ENCODE data around the gene FTO. TPM values are rescaled to one million over a fixed set of nuclear protein-coding genes. Genes with fewer than 3 reads are reported as not detected.

Gene FTO
- total RNA-seq, 4 donors from 2014 or later = 64.4 to 116 (median 71.3) TPM

DNA sequence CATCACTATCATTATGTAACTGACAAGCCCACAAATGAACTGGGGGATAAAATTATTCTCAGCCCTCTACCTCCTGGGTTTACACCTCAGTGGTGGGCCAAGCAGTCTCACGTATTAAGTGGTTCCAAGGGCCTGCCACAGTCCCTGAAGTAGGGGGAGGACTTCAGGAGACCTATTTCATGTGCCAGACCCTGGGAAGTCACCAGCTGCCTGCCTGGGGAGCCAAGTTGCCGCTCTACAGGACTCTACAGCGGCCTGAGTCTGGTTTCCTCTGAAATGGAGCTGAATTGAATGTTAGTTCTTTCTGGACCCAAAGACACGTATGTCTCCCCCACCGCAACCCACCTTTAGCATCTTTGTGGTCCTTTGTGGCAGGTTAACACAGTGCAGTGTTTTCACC is 395.7 kb downstream of the FTO start:
- H3K27me3 ChIP-seq = no peaks in the 10 kb centered on the region
- H3K4me3 ChIP-seq = no peak overlapping the region
- no peak for TF ChIP-seq POLR2AphosphoS5 (IDR thresholded peaks at IDR 0.05)
- TF ChIP-seq POLR2A (IDR thresholded peaks at IDR 0.05) = no peak
- TF ChIP-seq EP300 (IDR thresholded peaks at IDR 0.05) = no peak
- TF ChIP-seq, protein P1, sequence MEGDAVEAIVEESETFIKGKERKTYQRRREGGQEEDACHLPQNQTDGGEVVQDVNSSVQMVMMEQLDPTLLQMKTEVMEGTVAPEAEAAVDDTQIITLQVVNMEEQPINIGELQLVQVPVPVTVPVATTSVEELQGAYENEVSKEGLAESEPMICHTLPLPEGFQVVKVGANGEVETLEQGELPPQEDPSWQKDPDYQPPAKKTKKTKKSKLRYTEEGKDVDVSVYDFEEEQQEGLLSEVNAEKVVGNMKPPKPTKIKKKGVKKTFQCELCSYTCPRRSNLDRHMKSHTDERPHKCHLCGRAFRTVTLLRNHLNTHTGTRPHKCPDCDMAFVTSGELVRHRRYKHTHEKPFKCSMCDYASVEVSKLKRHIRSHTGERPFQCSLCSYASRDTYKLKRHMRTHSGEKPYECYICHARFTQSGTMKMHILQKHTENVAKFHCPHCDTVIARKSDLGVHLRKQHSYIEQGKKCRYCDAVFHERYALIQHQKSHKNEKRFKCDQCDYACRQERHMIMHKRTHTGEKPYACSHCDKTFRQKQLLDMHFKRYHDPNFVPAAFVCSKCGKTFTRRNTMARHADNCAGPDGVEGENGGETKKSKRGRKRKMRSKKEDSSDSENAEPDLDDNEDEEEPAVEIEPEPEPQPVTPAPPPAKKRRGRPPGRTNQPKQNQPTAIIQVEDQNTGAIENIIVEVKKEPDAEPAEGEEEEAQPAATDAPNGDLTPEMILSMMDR (IDR thresholded peaks at IDR 0.05) = no peak
- WGBS = 85% methylated on average over 5 of the region's 5 CpGs
- no peaks in the 10 kb centered on the region for H3K36me3 ChIP-seq
- no peaks in the 10 kb centered on the region for H3K4me1 ChIP-seq
- no peak for DNase-seq (ENCODE audit: low spot score in 2 of 2)
- no peaks in the 10 kb centered on the region for H3K9me3 ChIP-seq
- no peak overlapping the region for H3K27ac ChIP-seq

DNA sequence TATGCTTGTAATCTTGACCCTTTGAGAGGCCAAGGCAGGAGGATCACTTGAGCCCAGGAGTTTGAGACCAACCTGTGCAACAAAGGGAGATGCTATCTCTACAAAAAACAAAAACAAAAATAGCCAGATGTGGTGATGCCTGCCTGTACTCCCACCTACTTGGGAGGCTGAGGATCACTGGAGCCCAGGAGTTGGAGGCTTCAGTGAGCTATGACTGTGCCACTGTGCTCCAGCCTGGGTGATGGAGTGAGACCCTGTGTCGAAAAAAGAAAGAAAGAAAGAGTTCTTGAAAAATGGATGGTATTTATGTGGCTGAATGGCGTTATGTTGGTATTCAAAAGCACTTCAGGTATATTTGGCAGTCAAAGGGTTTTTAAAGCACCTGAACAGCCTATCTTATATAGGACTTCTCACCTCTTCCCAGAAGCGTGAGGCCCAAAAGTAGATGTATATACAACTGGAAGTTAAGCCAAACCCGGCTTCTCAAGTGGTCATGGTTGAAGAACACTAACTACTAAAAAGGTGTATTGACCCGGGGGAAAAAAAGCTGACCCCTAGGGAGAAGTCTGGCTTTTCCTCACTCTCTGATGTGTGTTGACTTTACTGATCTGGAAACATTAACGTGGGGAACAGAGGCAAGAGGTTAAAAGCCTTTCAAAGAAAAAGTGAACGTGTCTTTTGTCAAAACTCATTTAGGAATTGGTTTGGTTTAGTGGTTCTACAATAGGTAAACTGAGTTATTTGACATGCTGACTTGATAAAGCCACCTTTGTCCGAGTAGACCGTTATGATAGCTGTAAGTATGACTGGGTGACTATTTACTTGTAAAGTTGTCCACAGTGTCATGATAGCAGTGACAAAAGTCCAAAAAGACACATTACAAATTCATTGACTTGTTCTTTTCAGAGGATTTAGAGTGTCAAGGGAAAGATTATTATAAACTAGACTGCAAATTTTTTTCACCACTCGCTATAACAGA is 399.2 kb downstream of the FTO start:
- no peaks in the 10 kb centered on the region for H3K9me3 ChIP-seq
- WGBS = 92% methylated on average over 10 of the region's 10 CpGs
- no peaks in the 10 kb centered on the region for H3K36me3 ChIP-seq
- H3K27ac ChIP-seq = no peak overlapping the region
- no peaks in the 10 kb centered on the region for H3K4me1 ChIP-seq
- H3K4me3 ChIP-seq = no peak overlapping the region
- DNase-seq (ENCODE audit: low spot score in 2 of 2) = no peak
- no peak for TF ChIP-seq POLR2A (IDR thresholded peaks at IDR 0.05)
- TF ChIP-seq, protein P1 (IDR thresholded peaks at IDR 0.05) = no peak
- TF ChIP-seq EP300 (IDR thresholded peaks at IDR 0.05) = no peak
- TF ChIP-seq POLR2AphosphoS5 (IDR thresholded peaks at IDR 0.05) = no peak
- H3K27me3 ChIP-seq = no peaks in the 10 kb centered on the region

DNA sequence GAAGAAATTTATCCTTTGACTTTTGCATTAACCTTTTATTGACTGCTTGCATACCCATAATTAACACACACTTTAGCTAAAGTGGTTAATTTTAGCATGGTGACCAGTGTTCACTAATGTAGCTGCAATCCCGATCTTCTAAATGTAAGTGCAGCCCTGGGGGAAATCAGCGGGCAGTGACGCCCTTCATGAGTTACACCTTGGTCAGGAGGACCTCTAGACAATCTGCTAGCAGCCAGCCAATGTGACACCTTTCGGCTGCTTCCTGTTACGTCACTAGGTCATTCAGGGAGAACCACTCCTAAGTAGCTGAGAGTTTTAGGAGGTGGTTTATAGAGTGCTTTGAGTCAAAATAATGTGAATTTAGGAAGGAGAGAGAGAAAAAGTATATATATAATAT is 402.1 kb downstream of the FTO start:
- TF ChIP-seq POLR2AphosphoS5 (IDR thresholded peaks at IDR 0.05) (no peak), EP300 (IDR thresholded peaks at IDR 0.05) (no peak), POLR2A (IDR thresholded peaks at IDR 0.05) (no peak)
- TF ChIP-seq, protein P1 (IDR thresholded peaks at IDR 0.05) = no peak
- 94% methylated on average over 5 of the region's 5 CpGs for WGBS
- H3K36me3 ChIP-seq = no peaks in the 10 kb centered on the region
- H3K27me3 ChIP-seq = no peaks in the 10 kb centered on the region
- H3K4me1 ChIP-seq = no peaks in the 10 kb centered on the region
- no peak overlapping the region for H3K27ac ChIP-seq
- H3K9me3 ChIP-seq = no peaks in the 10 kb centered on the region
- H3K4me3 ChIP-seq = no peak overlapping the region
- DNase-seq (ENCODE audit: low spot score in 2 of 2) = no peak

DNA sequence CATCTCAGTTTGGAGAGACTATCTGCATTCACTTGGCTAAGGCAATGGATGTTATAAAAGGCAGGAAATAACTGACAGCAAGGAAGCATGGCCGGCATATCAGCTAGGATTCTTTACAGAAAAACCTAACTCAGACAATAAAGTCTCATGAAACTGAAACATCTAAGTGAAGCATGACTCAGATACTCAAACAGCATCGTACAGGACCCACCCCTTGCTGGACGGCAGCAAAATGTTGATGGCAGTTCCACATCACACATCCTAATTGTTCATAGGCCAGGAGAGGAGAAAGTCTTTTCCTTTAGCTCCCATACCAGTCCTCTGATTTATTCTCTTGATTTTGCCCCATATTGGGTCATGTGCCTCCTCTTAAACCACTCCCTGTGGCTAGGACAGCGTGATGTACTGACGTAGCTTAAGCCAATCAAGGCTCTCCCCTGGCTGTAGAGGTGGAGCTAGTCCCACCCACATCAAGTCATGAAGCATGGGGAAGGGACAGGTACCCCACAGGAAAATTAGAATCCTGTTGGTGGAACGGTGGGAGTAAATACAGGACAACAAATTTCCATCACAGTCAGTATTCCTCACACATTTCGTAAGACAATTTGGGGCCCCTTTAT is 403.7 kb downstream of the FTO start:
- Histone ChIP-seq H3K4me1 (no peaks in the 10 kb centered on the region), H3K27ac (no peak overlapping the region), H3K4me3 (no peak overlapping the region), H3K9me3 (no peaks in the 10 kb centered on the region), H3K36me3 (peaks cover 8% of the 10 kb centered on the region), H3K27me3 (no peaks in the 10 kb centered on the region)
- DNase-seq (ENCODE audit: low spot score in 2 of 2) = no peak
- WGBS = 96% methylated on average over 7 of the region's 7 CpGs
- TF ChIP-seq POLR2AphosphoS5 (IDR thresholded peaks at IDR 0.05) (no peak), EP300 (IDR thresholded peaks at IDR 0.05) (no peak), POLR2A (IDR thresholded peaks at IDR 0.05) (no peak)
- TF ChIP-seq, protein P1 (IDR thresholded peaks at IDR 0.05) = no peak
